HepG2 (cell line): ENCODE measurements around the gene TIPIN. TPM values are rescaled to one million over a fixed set of nuclear protein-coding genes. Genes with fewer than 3 reads are reported as not detected.
A peak's percentile ranks its signal among the peaks of the same experiment; 100 is the strongest.

Source experiments
- ARNT2 ChIP-seq: sonication (generic); formaldehyde crosslinking; IDR thresholded peaks from 2 replicates; pipeline ENCODE4 v1.8.0; 2022; ENCODE audit warnings: mild to moderate bottlenecking, low read depth, missing genetic modification reagents, moderate library complexity
- CBX5 ChIP-seq: sonication (generic); formaldehyde crosslinking; IDR thresholded peaks from 2 replicates; pipeline ENCODE4 v1.4.0; 2020; ENCODE audit warnings: missing genetic modification reagents, borderline replicate concordance
- E2F5 ChIP-seq: sonication (generic); formaldehyde crosslinking; conservative IDR thresholded peaks from 2 replicates; pipeline ENCODE4 v1.4.0; 2020; ENCODE audit warnings: missing genetic modification reagents
- ESRRA ChIP-seq: sonication (generic); formaldehyde crosslinking; IDR thresholded peaks from 2 replicates; pipeline ENCODE4 v1.5.1; 2020; ENCODE audit warnings: mild to moderate bottlenecking, low read depth, missing genetic modification reagents
- GZF1 ChIP-seq: sonication (generic); formaldehyde crosslinking; IDR thresholded peaks from 2 replicates; pipeline ENCODE4 v1.5.1; 2020; ENCODE audit warnings: mild to moderate bottlenecking, missing genetic modification reagents
- MAX ChIP-seq: IDR thresholded peaks from 2 replicates; pipeline ENCODE4 v1.6.1; 2012; ENCODE audit warnings: inconsistent platforms
- MXD1 ChIP-seq: sonication (generic); formaldehyde crosslinking; IDR thresholded peaks from 2 replicates; pipeline ENCODE4 v1.4.0; 2020; ENCODE audit warnings: mild to moderate bottlenecking, missing genetic modification reagents
- MXI1 ChIP-seq: IDR thresholded peaks from 3 replicates; pipeline ENCODE4 v1.6.1; 2012; ENCODE audit warnings: low read depth, low read length, inconsistent platforms, borderline replicate concordance
- RAD21 ChIP-seq: fragments of 450-650 bp; formaldehyde crosslinking; IDR thresholded peaks from 2 replicates; pipeline ENCODE4 v1.5.0; 2020; ENCODE audit warnings: mild to moderate bottlenecking
- SAFB2 ChIP-seq: sonication (generic); formaldehyde crosslinking; IDR thresholded peaks from 2 replicates; pipeline ENCODE4 v1.5.1; 2020; ENCODE audit warnings: missing genetic modification reagents, low read depth, mild to moderate bottlenecking, borderline replicate concordance
- SKI ChIP-seq: fragments of 450-650 bp; IDR thresholded peaks from one replicate; pipeline ENCODE4 v1.6.1; 2018; ENCODE audit warnings: mild to moderate bottlenecking; ENCODE audit not compliant: partially characterized antibody
- SMAD3 ChIP-seq: sonication (generic); formaldehyde crosslinking; IDR thresholded peaks from 2 replicates; pipeline ENCODE4 v1.4.0; 2020; ENCODE audit warnings: missing genetic modification reagents
- SP2 ChIP-seq: sonication (generic); formaldehyde crosslinking; IDR thresholded peaks from 2 replicates; pipeline ENCODE4 v1.5.1; 2020; ENCODE audit warnings: mild to moderate bottlenecking, missing genetic modification reagents
- SP4 ChIP-seq: sonication (generic); formaldehyde crosslinking; IDR thresholded peaks from 2 replicates; pipeline ENCODE4 v1.8.1; 2023; ENCODE audit warnings: mild to moderate bottlenecking, missing genetic modification reagents
- SRSF1 ChIP-seq: fragments of 200-400 bp; formaldehyde crosslinking; optimal IDR thresholded peaks from 2 replicates; pipeline ENCODE3; 2017; ENCODE audit warnings: mild to moderate bottlenecking, low read depth, low read length, moderate library complexity
- ZBTB2 ChIP-seq: sonication (generic); formaldehyde crosslinking; IDR thresholded peaks from 2 replicates; pipeline ENCODE4 v1.8.0; 2022; ENCODE audit warnings: low read depth, missing genetic modification reagents
- ZNF232 ChIP-seq: sonication (generic); formaldehyde crosslinking; IDR thresholded peaks from 2 replicates; pipeline ENCODE4 v1.4.0; 2020; ENCODE audit warnings: missing genetic modification reagents, borderline replicate concordance
- ZNF235 ChIP-seq: sonication (generic); formaldehyde crosslinking; IDR thresholded peaks from 2 replicates; pipeline ENCODE4 v1.8.1; 2023; ENCODE audit warnings: mild to moderate bottlenecking, missing genetic modification reagents, borderline replicate concordance
- ZNF431 ChIP-seq: sonication (generic); formaldehyde crosslinking; IDR thresholded peaks from 2 replicates; pipeline ENCODE4 v1.9.0; 2022; ENCODE audit warnings: missing genetic modification reagents, low read depth, mild to moderate bottlenecking, borderline replicate concordance
- ZNF44 ChIP-seq: sonication (generic); formaldehyde crosslinking; IDR thresholded peaks from 2 replicates; pipeline ENCODE4 v1.5.1; 2020; ENCODE audit warnings: mild to moderate bottlenecking, missing genetic modification reagents
- ZNF784 ChIP-seq: sonication (generic); formaldehyde crosslinking; IDR thresholded peaks from 2 replicates; pipeline ENCODE4 v1.5.1; 2020; ENCODE audit warnings: missing genetic modification reagents, mild to moderate bottlenecking, borderline replicate concordance
- ZNF800 ChIP-seq: sonication (generic); formaldehyde crosslinking; IDR thresholded peaks from 2 replicates; pipeline ENCODE4 v1.4.0; 2020; ENCODE audit warnings: missing genetic modification reagents
- polyA plus RNA-seq, 8 experiments: library from polyadenylated mRNA; depleted of rRNA in 3 of 8; stranded (reverse) in 7 of 8; unstranded in 1 of 8; fragments of >200 nt; fragmentation: Illumina TruSeq in 4 of 8; extraction: Trizol in 4 of 8; gene quantifications; 2 replicates each; pipeline versions ENCODE4 v1.2.1 to v1.2.3, GENCODE V29; 2011 to 2016; ENCODE audit warnings: low read depth in 4 of 8, missing spikeins in 1 of 8, mixed read lengths in 1 of 8; ENCODE audit not compliant: insufficient read depth in 1 of 8
- total RNA-seq, 5 experiments: library from RNA; depleted of rRNA; stranded (reverse); fragments of >200 nt; fragmentation: Illumina TruSeq; extraction: Trizol; gene quantifications; 2 replicates each; pipeline ENCODE4 v1.2.3, GENCODE V29; 2016; ENCODE audit warnings: low read depth in 1 of 5

The TIPIN gene
- total and polyA plus RNA-seq, 2 of the 13 experiments (the other 11 are each of a cell fraction or from before 2014, with no cell fraction given): 2.7 to 28.6 TPM

GRCh38 chr15:66293419-66294156, 62.9 kb downstream of the TIPIN start, which contains the start of gene DIS3L (continued):
- TF ChIP-seq ZNF784 (peak; percentile 22; the same call in 1 of the 2 replicates), MXI1 (peak; percentile 59; the same call in 1 of the 3 replicates), E2F5 (CRISPR knock-in tag) (0 out of 2 replicates have a peak, but pooled peaks have one; percentile 49), SAFB2 (0 out of 2 replicates have a peak, but pooled peaks have one; percentile 26), GZF1 (CRISPR knock-in tag) (peak; percentile 90), ZBTB2 (CRISPR knock-in tag) (peak; percentile 77; the same call in 1 of the 2 replicates), CBX5 (CRISPR knock-in tag) (no peak; the same call in 1 of the 2 replicates), ZNF431 (CRISPR knock-in tag) (0 out of 2 replicates have a peak, but pooled peaks have one; percentile 30), SP2 (CRISPR knock-in tag) (peak; percentile 25; the same call in 1 of the 2 replicates), SMAD3 (CRISPR knock-in tag) (0 out of 2 replicates have a peak, but pooled peaks have one; percentile 7), SP4 (CRISPR knock-in tag) (peak; percentile 62), RAD21 (peak; percentile 25; the same call in 1 of the 2 replicates), MXD1 (CRISPR knock-in tag) (no peak), ZNF44 (no peak), SKI (peak; percentile 45), ZNF235 (CRISPR knock-in tag) (0 out of 2 replicates have a peak, but pooled peaks have one; percentile 36), ESRRA (CRISPR knock-in tag) (no peak), ARNT2 (CRISPR knock-in tag) (peak; percentile 83; the same call in 1 of the 2 replicates), MAX (peak; percentile 76), ZNF232 (CRISPR knock-in tag) (no peak), SRSF1 (no peak), ZNF800 (CRISPR knock-in tag) (0 out of 2 replicates have a peak, but pooled peaks have one; percentile 21)
